ENCODE data around the gene PPA2. TPM values are rescaled to one million over a fixed set of nuclear protein-coding genes. Genes with fewer than 3 reads are reported as not detected.

Gene PPA2
- total RNA-seq, 1 experiment from 2014 or later, result 76.4 TPM

GRCh38 chr4:105495667-105496066, 21.8 kb upstream of the PPA2 start:
- no peaks in the 10 kb centered on the region for H3K79me2 ChIP-seq (ENCODE audit: insufficient read depth, low read length)
- H3K9me3 Mint-ChIP-seq, result peaks cover 2 to 15% of the 10 kb centered on the region in 2 experiments; a peak in 4 of 5 replicates
- H4K8ac ChIP-seq (replicated peaks; ENCODE audit: insufficient read length, low read depth, low read length), result no peak overlapping the region
- H3K4me3 Mint-ChIP-seq, result no peak overlapping the region
- no peaks in the 10 kb centered on the region for H4K20me1 ChIP-seq (ENCODE audit: control insufficient read depth, insufficient read depth, insufficient read length)
- no peak overlapping the region for H2BK20ac ChIP-seq (ENCODE audit: low read depth, low read length, poor library complexity, severe bottlenecking)
- H2BK12ac ChIP-seq (ENCODE audit: insufficient read length, low read depth, low read length), result no peak overlapping the region
- no peak overlapping the region for H3K27ac ChIP-seq (ENCODE audit: insufficient read length, low read depth, low read length)
- no peak for DNase-seq
- peaks cover 13% of the 10 kb centered on the region for H3K27me3 Mint-ChIP-seq (ENCODE audit: low read depth)
- no peaks in the 10 kb centered on the region for H3K79me1 ChIP-seq (ENCODE audit: insufficient read depth, low read depth, low read length, poor library complexity, severe bottlenecking)
- H3K4me2 ChIP-seq (ENCODE audit: insufficient read depth, insufficient read length, low read length), result no peak overlapping the region
- no peaks in the 10 kb centered on the region for H3K4me1 ChIP-seq (ENCODE audit: insufficient read depth, low read length)
- H3K27ac Mint-ChIP-seq, result no peak overlapping the region
- no peak overlapping the region for H3K9ac ChIP-seq (ENCODE audit: extremely low read depth, insufficient read length, low read length)
- H3K14ac ChIP-seq (ENCODE audit: insufficient read depth, low read length), result no peak overlapping the region
- H4K5ac ChIP-seq (ENCODE audit: insufficient read length, low read depth, low read length), result no peak overlapping the region
- no peak overlapping the region for H2AK5ac ChIP-seq (ENCODE audit: insufficient read length, low read length)
- no peaks in the 10 kb centered on the region for H3K36me3 Mint-ChIP-seq (ENCODE audit: insufficient read depth in 1 of 3, low read depth in 3 of 3)
- H3K4ac ChIP-seq (ENCODE audit: low read depth, low read length), result no peak overlapping the region
- no peak overlapping the region for H2BK120ac ChIP-seq (ENCODE audit: low read depth, low read length, poor library complexity, severe bottlenecking)
- no peak overlapping the region for H3K56ac ChIP-seq (ENCODE audit: insufficient read length, low read depth, low read length)
- TF ChIP-seq CTCF (conservative IDR thresholded peaks at IDR 0.05), result no peak
- H3K4me1 Mint-ChIP-seq, result no peaks in the 10 kb centered on the region
- H4K91ac ChIP-seq (ENCODE audit: insufficient read length, low read depth, low read length), result no peak overlapping the region
- H3K9me3 ChIP-seq (ENCODE audit: control insufficient read depth, low read depth, low read length), result no peaks in the 10 kb centered on the region
- no peaks in the 10 kb centered on the region for H3K23me2 ChIP-seq (ENCODE audit: insufficient read length, low read depth, low read length, poor library complexity, severe bottlenecking)
- H2BK5ac ChIP-seq (ENCODE audit: insufficient read length, low read length), result no peak overlapping the region
- no peak overlapping the region for H2AFZ ChIP-seq (ENCODE audit: low read length)
- WGBS (ENCODE audit: extremely low coverage, insufficient read length, low lambda C conversion rate), result no CpG with 5 or more reads among the region's 3 CpGs
- no peak overlapping the region for H3K23ac ChIP-seq (ENCODE audit: insufficient read length, low read depth, low read length)
- H3K18ac ChIP-seq (ENCODE audit: insufficient read length, low read depth, low read length), result no peak overlapping the region
- H2BK15ac ChIP-seq (ENCODE audit: low read depth, low read length), result no peak overlapping the region
- no peaks in the 10 kb centered on the region for H3K27me3 ChIP-seq (ENCODE audit: insufficient read depth, low read length)
- H3T11ph ChIP-seq (ENCODE audit: low read length), result no peak overlapping the region

Measured in H9 (cell line).